D721Med (cell line): Measurements from ENCODE around the gene RNPEPL1.
"Not testable (repeated sequence)": the region's sequence is repeated elsewhere in the genome, so short reads cannot be mapped to it uniquely, and the experiment has no call there.

Experiments
- DNase-seq: peaks from one replicate; pipeline ENCODE4 v3.0.0; 2011; ENCODE audit warnings: low spot score; ENCODE audit not compliant: insufficient read length
- FAIRE-seq: peaks from 2 replicates; lab custom pipeline; 2011; peaks lifted over from hg19 to GRCh38; lab: Jason Lieb, UNC
- CTCF ChIP-seq: IDR thresholded peaks from 2 replicates; pipeline ENCODE4 v1.5.1; 2012; ENCODE audit warnings: mild to moderate bottlenecking, control low read depth; ENCODE audit not compliant: insufficient read depth; ENCODE audit errors: missing control alignments

Gene RNPEPL1

GRCh38 chr2:240567872-240568677 is at the start of gene RNPEPL1:
Gene RNPEPL1, plus strand, starts transcription at chr2:240568484. Its CDS starts 103 bp downstream, at chr2:240568587.
- DNase-seq = no peak
- FAIRE-seq = no peak
- no peak for TF ChIP-seq CTCF

GRCh38 chr2:240518981-240519380 is 49.3 kb upstream of the RNPEPL1 start:
- FAIRE-seq = no peak
- DNase-seq = no peak
- TF ChIP-seq CTCF = no peak

- no peak for DNase-seq
- no peak for FAIRE-seq
These were observed 48.7 kb upstream of the RNPEPL1 start for GRCh38 chr2:240519396-240520129.

GRCh38 chr2:240520130-240520973 is 47.9 kb upstream of the RNPEPL1 start:
- DNase-seq (no peak), FAIRE-seq (no peak)
- no peak for TF ChIP-seq CTCF

More at GRCh38 chr2:240519396-240520129, 48.7 kb upstream of the RNPEPL1 start:
- TF ChIP-seq CTCF = no peak

GRCh38 chr2:240520974-240521350 is 47.3 kb upstream of the RNPEPL1 start:
- FAIRE-seq (no peak), DNase-seq (no peak)
- no peak for TF ChIP-seq CTCF

- not testable (repeated sequence) for FAIRE-seq, DNase-seq
These were observed 46.4 kb upstream of the RNPEPL1 start for GRCh38 chr2:240521885-240522284.

- no peak for FAIRE-seq
- no peak for DNase-seq
- TF ChIP-seq CTCF = no peak
These were observed 45.9 kb upstream of the RNPEPL1 start for GRCh38 chr2:240522406-240522805.
